G401.6 (cell line): Measurements from ENCODE around the gene GPHA2.

Source experiments
- FAIRE-seq: peaks from 2 replicates; lab custom pipeline; 2012; peaks lifted over from hg19 to GRCh38; lab: Jason Lieb, UNC

The GPHA2 gene

GRCh38 chr11:64890522-64890939 is 45.2 kb downstream of the GPHA2 start:
- no peak for FAIRE-seq

DNA sequence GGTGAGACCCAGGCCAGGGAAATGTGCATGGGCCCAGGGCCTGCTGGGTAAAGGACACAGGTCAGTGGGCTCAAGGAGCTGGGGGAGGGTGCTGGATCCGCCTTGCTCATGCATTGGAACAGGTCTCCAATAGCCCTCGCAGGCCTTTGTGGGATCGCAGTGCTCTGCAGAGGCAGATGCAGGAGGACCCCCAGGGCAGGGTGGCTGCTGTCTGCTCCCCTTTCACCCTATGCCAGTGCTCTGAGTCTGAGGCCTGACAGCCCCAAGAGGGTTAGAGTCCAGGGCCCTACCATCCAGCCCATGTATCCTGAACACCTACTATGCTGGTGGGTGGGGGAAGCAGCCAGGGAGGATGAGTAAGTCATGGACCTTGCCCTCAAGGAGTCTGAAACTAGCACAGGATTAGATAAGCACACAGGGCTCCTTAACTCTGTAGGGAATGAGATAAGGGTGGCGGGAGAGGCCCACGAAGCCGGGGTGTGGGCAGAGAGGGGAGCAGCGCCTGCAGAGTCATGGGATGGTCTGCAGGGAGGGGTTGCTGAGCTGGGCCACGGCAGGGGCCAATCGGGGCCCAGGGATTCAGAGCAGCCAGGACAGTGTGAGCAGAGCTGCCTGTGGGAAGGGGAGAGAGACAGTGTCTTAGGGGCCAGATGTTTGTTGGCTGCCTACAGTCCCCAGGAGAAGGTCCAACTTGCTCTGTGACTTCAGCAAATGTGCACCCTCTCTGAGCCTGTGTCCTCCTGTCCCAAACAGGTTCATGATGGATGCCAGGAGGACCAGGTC is 46.8 kb downstream of the GPHA2 start:
- no peak for FAIRE-seq

DNA sequence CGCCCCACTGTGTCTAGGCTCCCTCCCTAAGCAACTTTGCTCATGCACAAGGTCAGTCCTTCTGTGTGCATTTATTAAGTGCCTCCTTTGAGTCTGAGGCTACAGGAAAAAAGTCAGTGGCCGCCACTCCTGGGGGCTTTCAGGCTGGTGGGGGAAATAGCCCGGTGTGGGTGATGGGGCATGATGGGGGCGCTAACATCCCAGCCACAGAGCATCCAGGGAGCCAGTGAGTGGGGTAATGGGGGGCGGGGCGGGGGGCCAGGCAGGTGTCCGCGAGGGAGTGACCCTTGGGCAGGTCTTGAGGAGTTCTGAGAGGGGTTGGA is 47.3 kb downstream of the GPHA2 start:
- FAIRE-seq = no peak

DNA sequence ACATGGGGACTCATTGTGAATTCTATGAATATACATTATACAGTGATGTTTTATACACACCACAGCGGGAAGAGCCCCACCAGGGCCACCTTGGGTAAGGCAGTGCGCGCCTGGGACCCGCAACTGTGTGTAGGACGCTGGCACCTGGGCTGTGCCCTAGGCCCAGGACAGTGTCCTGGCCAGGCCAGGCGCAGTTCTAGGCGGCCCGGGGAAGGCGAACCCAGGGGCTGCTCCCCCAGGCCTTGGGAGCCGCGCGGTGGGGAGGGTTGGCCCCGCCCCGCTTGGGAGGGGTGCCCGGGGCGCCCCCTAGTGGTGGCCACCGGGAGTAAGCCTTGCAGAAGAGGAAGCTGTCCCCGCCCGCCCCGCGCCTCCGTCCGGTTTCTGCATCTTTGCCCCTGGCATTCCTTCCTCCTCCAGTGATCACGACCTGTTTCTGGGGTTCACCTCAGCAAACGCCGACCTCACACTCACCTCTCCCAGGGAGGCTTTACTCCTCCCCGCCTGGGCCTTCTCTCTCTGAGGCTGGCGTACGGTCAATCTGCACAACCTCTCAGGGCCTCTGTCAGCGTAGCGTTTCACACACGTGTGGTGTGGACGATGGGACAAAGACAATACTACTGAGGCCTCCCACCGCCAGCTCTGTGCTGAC is 47.8 kb downstream of the GPHA2 start:
- FAIRE-seq = no peak

DNA sequence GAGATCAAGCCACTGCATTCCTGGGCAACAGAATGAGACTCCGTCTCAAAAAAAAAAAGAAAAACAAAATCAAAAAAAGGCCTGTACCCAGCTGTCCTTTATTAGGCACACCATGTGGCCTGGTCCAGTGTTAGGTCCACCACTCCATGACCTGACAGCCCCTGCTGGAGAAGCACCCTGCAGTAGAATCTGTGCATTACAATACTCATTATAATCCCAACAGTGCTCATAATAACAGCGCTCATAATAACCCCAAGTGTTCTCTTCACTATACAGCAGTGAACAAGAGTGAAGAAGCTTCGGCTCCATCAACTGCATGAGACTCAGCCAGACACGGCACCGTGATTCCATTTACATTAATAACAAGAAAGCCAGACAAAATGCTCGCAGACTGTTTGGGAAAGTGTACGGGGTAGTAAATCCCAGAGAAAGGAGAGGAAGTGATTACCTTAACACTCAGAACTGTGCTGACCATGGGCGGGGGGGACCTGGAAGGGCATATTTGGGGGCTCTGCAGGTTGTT is 48.4 kb downstream of the GPHA2 start:
- no peak for FAIRE-seq

GRCh38 chr11:64885367-64886286 is 50.1 kb downstream of the GPHA2 start:
- no peak for FAIRE-seq
